Mesendoderm (in vitro differentiated cells): ENCODE results near the gene CTIF.

Experiments
- DNase-seq: peaks from one replicate; pipeline ENCODE4 v3.0.0; 2013
- H2AK5ac ChIP-seq: 2 replicates; pipeline ENCODE4 v1.6.1; 2013; ENCODE audit warnings: low read length, inconsistent platforms
- H2BK120ac ChIP-seq: 2 replicates; pipeline ENCODE4 v1.6.1; 2013; ENCODE audit warnings: low read depth, mild to moderate bottlenecking, low read length, moderate library complexity, mixed read lengths
- H2BK15ac ChIP-seq: replicated peaks from 2 replicates; pipeline ENCODE4 v1.6.1; 2013; ENCODE audit warnings: low read depth, mild to moderate bottlenecking, moderate library complexity
- H2BK5ac ChIP-seq: 2 replicates; pipeline ENCODE4 v1.6.1; 2013; ENCODE audit warnings: low read length, inconsistent platforms
- H3K18ac ChIP-seq: 2 replicates; pipeline ENCODE4 v1.6.1; 2013; ENCODE audit warnings: mild to moderate bottlenecking, low read length, mixed read lengths
- H3K23ac ChIP-seq: one replicate; pipeline ENCODE4 v1.6.1; 2013; ENCODE audit warnings: low read length
- H3K27ac ChIP-seq: 2 replicates; pipeline ENCODE4 v1.5.1; 2013; ENCODE audit warnings: low read depth, mild to moderate bottlenecking, inconsistent platforms, low read length, moderate library complexity
- H3K27me3 ChIP-seq: 2 replicates; pipeline ENCODE4 v1.6.1; 2013; ENCODE audit warnings: low read length, control low read depth, mild to moderate bottlenecking, inconsistent platforms; ENCODE audit not compliant: insufficient read depth, poor library complexity
- H3K36me3 ChIP-seq: 2 replicates; pipeline ENCODE4 v1.6.1; 2013; ENCODE audit warnings: low read length, inconsistent platforms; ENCODE audit not compliant: control insufficient read depth, insufficient read depth
- H3K4ac ChIP-seq: one replicate; pipeline ENCODE4 v1.6.1; 2013; ENCODE audit warnings: low read depth, mild to moderate bottlenecking, low read length, moderate library complexity
- H3K4me1 ChIP-seq: 2 replicates; pipeline ENCODE4 v1.6.1; 2013; ENCODE audit warnings: low read depth, low read length, inconsistent platforms; ENCODE audit not compliant: control insufficient read depth
- H3K4me2 ChIP-seq: 2 replicates; pipeline ENCODE4 v1.6.1; 2013; ENCODE audit warnings: low read length
- H3K4me3 ChIP-seq: 2 replicates; pipeline ENCODE4 v1.5.1; 2013; ENCODE audit warnings: mild to moderate bottlenecking, low read length
- H3K56ac ChIP-seq: one replicate; pipeline ENCODE4 v1.6.1; 2013; ENCODE audit warnings: low read length
- H3K79me1 ChIP-seq: 2 replicates; pipeline ENCODE4 v1.6.1; 2013; ENCODE audit warnings: low read length, inconsistent platforms
- H3K79me2 ChIP-seq: 2 replicates; pipeline ENCODE4 v1.6.1; 2013; ENCODE audit warnings: mild to moderate bottlenecking, low read length; ENCODE audit not compliant: control insufficient read depth, insufficient read depth
- H3K9ac ChIP-seq: 2 replicates; pipeline ENCODE4 v1.6.1; 2013; ENCODE audit warnings: low read length, inconsistent platforms
- H4K5ac ChIP-seq: one replicate; pipeline ENCODE4 v1.6.1; 2013; ENCODE audit warnings: low read length
- H4K8ac ChIP-seq: one replicate; pipeline ENCODE4 v1.6.1; 2013; ENCODE audit warnings: low read depth, mild to moderate bottlenecking, control low read depth, low read length, moderate library complexity
- WGBS: extraction: QIAGEN DNeasy Blood & Tissue Kit; methylation state at CpG from one replicate; pipeline ENCODE4 v1.1.7; 2013; ENCODE audit warnings: low lambda C conversion rate, missing lambda C conversion rate; ENCODE audit not compliant: insufficient coverage; ENCODE audit errors: extremely low coverage; 5-methylcytosine and 5-hydroxymethylcytosine counted together

Gene CTIF

DNA sequence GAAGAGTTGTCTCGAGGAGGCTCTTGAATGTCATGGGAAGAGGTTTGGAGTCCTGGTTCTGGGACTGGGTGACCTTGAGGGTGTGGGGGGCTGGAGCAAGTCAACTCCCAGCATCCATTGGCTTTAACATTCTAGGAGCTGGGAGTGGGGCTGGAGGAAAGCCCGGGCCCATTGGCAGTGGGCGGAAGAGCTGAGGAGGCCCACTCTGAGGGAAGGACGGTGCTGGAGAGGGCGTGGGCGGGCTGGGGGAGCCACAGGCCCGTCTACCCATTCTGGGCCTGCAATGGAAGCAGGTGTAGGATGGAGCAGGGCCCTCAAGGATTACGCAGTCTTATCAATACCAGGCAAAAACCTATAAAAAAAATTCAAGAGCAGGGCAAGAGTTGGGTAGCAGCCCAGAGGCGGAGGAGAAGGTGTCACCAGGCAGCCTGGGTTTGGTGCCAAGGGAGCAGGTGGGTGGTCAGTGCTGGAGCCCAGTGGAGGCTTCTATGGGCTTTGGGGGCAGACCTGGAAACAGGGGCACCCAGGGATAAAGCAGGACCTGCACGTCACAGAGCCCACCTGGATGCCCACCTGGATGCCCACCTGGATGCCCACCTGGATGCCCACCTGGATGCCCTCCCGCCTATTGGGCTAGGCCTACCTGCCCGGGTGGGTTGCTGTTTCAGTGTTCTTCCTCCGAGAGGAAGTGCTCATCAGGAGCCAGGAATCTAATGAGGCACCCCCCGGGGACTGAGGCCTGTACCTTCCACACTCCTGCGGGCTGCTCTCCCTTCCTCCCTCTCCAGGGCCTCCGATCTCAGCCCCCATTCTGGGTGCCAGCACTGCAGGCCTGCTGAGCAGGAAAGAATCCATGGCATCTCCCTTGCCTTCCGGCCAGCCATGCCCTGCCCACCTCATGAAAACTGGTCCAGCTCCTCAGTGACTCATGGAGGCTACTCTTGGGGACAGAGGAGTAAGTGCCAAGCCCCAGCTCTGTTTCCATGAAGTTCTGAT is 71.3 kb downstream of the CTIF start:
- no peak overlapping the region for H2BK15ac ChIP-seq
- H3K4me2 ChIP-seq = no peak overlapping the region
- no peaks in the 10 kb centered on the region for H3K27me3 ChIP-seq
- H4K8ac ChIP-seq = no peak overlapping the region
- no peaks in the 10 kb centered on the region for H3K36me3 ChIP-seq
- H3K23ac ChIP-seq = no peak overlapping the region
- DNase-seq = no peak
- no CpG with 5 or more reads among the region's 17 CpGs for WGBS
- no peak overlapping the region for H3K4me3 ChIP-seq
- H3K79me2 ChIP-seq = no peaks in the 10 kb centered on the region
- no peak overlapping the region for H4K5ac ChIP-seq
- no peak overlapping the region for H2BK120ac ChIP-seq
- H3K18ac ChIP-seq = no peak overlapping the region
- H3K9ac ChIP-seq = no peak overlapping the region
- no peak overlapping the region for H2BK5ac ChIP-seq
- H3K56ac ChIP-seq = no peak overlapping the region
- H3K4me1 ChIP-seq = peaks cover 3% of the 10 kb centered on the region
- H3K79me1 ChIP-seq = peaks cover 6% of the 10 kb centered on the region
- H2AK5ac ChIP-seq = no peak overlapping the region
- no peak overlapping the region for H3K27ac ChIP-seq
- H3K4ac ChIP-seq = no peak overlapping the region

DNA sequence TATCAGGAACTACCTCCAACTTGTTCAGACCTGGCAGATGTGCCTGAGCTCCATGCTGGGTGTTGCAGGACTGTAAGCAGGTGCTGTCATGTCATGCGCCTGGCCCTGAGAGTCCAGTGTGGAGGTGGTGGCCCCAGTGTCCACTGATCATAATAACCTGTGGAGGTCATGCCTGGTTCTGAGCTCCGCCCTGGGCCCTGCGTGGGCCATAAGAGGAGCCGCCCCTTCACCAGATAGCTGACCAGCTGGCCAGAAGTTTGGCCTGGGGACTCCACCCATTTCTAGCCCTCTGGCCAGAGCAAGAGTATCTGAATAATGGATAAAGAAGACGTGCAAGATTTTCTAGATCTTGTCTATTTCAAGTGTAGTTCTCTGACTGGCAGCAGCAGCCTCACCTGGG is 72.4 kb downstream of the CTIF start:
- H3K56ac ChIP-seq = no peak overlapping the region

DNA sequence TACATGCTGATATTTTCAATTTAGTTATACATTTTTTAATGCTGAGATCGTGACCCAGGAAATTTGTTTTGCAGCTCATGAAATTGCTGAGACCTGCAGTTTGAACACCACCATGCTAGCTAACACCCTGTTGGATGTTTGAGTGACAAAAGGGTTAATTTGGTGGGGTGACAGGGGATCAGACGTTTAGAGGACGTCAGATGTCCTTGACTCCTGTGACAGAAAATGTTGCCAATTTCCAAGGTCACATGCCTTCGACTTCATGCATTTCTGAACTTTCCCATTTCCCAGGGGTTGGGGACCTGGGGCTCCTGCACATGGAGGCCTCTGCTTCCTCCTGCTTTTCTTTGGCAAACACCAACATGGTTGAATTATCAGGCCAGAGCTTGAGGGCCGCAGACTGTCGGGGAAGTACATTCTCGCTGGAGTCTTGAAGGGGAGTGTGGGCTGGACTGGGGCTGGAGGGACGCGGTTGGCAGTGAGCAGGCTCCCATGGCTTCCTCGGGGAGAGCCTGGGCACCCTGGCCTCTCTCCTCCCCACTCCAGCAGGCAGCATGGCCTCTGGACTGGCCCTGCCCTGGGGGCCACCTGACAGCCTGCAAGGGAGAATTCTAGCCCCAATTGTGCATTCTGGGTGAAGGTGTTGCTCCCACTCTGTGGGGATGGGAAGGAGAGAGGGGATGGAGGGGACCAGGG is 73.1 kb downstream of the CTIF start:
- no peak for DNase-seq
- Histone ChIP-seq H3K4ac (no peak overlapping the region), H3K9ac (no peak overlapping the region), H2AK5ac (no peak overlapping the region), H3K27me3 (no peaks in the 10 kb centered on the region), H4K5ac (no peak overlapping the region), H2BK120ac (no peak overlapping the region), H2BK5ac (no peak overlapping the region), H4K8ac (no peak overlapping the region), H3K36me3 (no peaks in the 10 kb centered on the region), H3K23ac (no peak overlapping the region), H3K4me2 (no peak overlapping the region), H3K4me3 (no peak overlapping the region), H3K56ac (no peak overlapping the region), H3K79me1 (peaks cover 6% of the 10 kb centered on the region), H3K27ac (no peak overlapping the region), H3K18ac (no peak overlapping the region), H2BK15ac (no peak overlapping the region), H3K79me2 (no peaks in the 10 kb centered on the region), H3K4me1 (no peaks in the 10 kb centered on the region)
- no CpG with 5 or more reads among the region's 10 CpGs for WGBS

More for the DNA sequence above, 72.4 kb downstream of the CTIF start:
- no peak overlapping the region for H2BK15ac ChIP-seq
- no peaks in the 10 kb centered on the region for H3K79me2 ChIP-seq
- H4K8ac ChIP-seq = no peak overlapping the region
- no peaks in the 10 kb centered on the region for H3K27me3 ChIP-seq
- no peaks in the 10 kb centered on the region for H3K36me3 ChIP-seq
- H3K4me1 ChIP-seq = no peaks in the 10 kb centered on the region
- H2BK120ac ChIP-seq = no peak overlapping the region
- H3K27ac ChIP-seq = no peak overlapping the region
- H3K4ac ChIP-seq = no peak overlapping the region
- no peak overlapping the region for H2BK5ac ChIP-seq
- no peak overlapping the region for H4K5ac ChIP-seq
- H3K9ac ChIP-seq = no peak overlapping the region
- no peak overlapping the region for H3K18ac ChIP-seq
- no peak overlapping the region for H2AK5ac ChIP-seq
- peaks cover 6% of the 10 kb centered on the region for H3K79me1 ChIP-seq
- H3K4me3 ChIP-seq = no peak overlapping the region
- DNase-seq = no peak
- WGBS = no CpG with 5 or more reads among the region's 5 CpGs
- no peak overlapping the region for H3K4me2 ChIP-seq
- no peak overlapping the region for H3K23ac ChIP-seq

DNA sequence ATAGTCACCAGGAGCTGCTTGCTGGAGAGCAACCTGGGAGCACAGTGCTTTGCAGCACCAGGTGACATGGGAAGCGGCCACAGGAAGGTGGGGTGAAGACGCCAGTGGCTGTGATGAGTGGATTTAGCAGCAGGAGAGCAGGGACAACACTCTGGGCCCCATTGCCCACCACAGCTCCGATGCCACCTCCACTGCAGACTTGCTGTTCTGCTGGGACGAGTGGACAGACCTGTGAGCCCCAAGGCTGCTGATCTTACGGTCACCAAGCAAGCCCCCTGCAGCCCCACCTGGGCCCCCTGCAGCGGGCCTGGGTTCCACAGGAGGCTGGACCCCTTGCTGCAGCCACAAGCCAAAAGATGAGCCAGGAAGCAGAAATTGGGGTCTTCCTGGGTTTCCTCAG is 73.7 kb downstream of the CTIF start:
- H3K79me1 ChIP-seq = peaks cover 6% of the 10 kb centered on the region
- H3K4ac ChIP-seq = no peak overlapping the region
- no peak overlapping the region for H3K4me2 ChIP-seq
- no peaks in the 10 kb centered on the region for H3K36me3 ChIP-seq
- H3K18ac ChIP-seq = no peak overlapping the region
- no peak overlapping the region for H2BK120ac ChIP-seq
- no peaks in the 10 kb centered on the region for H3K27me3 ChIP-seq
- no peak overlapping the region for H3K27ac ChIP-seq
- H3K56ac ChIP-seq = no peak overlapping the region
- H3K23ac ChIP-seq = no peak overlapping the region
- H2AK5ac ChIP-seq = no peak overlapping the region
- no peaks in the 10 kb centered on the region for H3K79me2 ChIP-seq
- H2BK5ac ChIP-seq = no peak overlapping the region
- no peak overlapping the region for H2BK15ac ChIP-seq
- H3K4me1 ChIP-seq = no peaks in the 10 kb centered on the region
- H4K8ac ChIP-seq = no peak overlapping the region
- no peak overlapping the region for H3K4me3 ChIP-seq
- DNase-seq = no peak
- H3K9ac ChIP-seq = no peak overlapping the region
- WGBS = no CpG with 5 or more reads among the region's 6 CpGs
- H4K5ac ChIP-seq = no peak overlapping the region

DNA sequence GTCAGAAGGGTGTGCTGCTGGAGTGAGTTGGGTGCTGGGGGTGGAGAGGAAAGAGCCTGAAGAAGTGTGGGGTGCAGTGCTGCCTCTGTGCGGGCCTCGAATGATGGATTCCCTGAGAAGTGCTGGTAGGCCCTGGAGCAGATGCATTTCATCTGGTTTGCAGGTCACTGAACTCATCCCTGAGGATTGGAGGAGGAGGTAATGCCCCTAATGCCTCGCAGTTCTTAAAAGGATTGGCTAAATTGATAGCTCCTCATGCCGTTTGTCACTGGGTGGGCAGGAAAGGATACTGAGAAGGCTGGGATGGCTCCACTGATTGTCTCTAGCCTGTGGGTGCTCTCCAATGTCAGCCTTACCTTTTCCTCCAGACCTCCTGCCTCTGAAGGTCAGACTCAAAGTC is 74.1 kb downstream of the CTIF start:
- DNase-seq = no peak
- no peak overlapping the region for H2BK5ac ChIP-seq
- H3K18ac ChIP-seq = no peak overlapping the region
- H3K79me1 ChIP-seq = peaks cover 6% of the 10 kb centered on the region
- H4K5ac ChIP-seq = no peak overlapping the region
- no peak overlapping the region for H3K4ac ChIP-seq
- H2AK5ac ChIP-seq = no peak overlapping the region
- H3K23ac ChIP-seq = no peak overlapping the region
- H3K27ac ChIP-seq = no peak overlapping the region
- H4K8ac ChIP-seq = no peak overlapping the region
- H3K4me2 ChIP-seq = no peak overlapping the region
- H2BK120ac ChIP-seq = no peak overlapping the region
- H3K79me2 ChIP-seq = no peaks in the 10 kb centered on the region
- no peak overlapping the region for H3K9ac ChIP-seq
- no peak overlapping the region for H2BK15ac ChIP-seq
- H3K56ac ChIP-seq = no peak overlapping the region
- no peaks in the 10 kb centered on the region for H3K4me1 ChIP-seq
- no peaks in the 10 kb centered on the region for H3K27me3 ChIP-seq
- no peaks in the 10 kb centered on the region for H3K36me3 ChIP-seq
- H3K4me3 ChIP-seq = no peak overlapping the region
- no CpG with 5 or more reads among the region's 4 CpGs for WGBS
